Endothelial cell of umbilical vein (primary cell): Measurements from ENCODE around the gene ROPN1B. TPM values are rescaled to one million over a fixed set of nuclear protein-coding genes. Genes with fewer than 3 reads are reported as not detected.

Experiments
- BruUV-seq: library from RNA; stranded (reverse); fragments of 400-500 nt; replicated peaks from 2 replicates; lab custom pipeline; 2021; lab: Mats Ljungman, UMichigan
- CTCF ChIA-PET: fragments of 300-600, 350-600 bp; sonication (Branson Sonifier 250); formaldehyde crosslinking; loops from one replicate; lab custom pipeline; 2021; ENCODE audit warnings: antibody characterized with exemption, inconsistent platforms; lab: Charles Lee
- POLR2A ChIA-PET: fragments of 300-600, 350-600 bp; sonication (Branson Sonifier 250); formaldehyde crosslinking; loops from one replicate; lab custom pipeline; 2021; ENCODE audit warnings: antibody characterized with exemption, inconsistent platforms; lab: Charles Lee
- DNase-seq: peaks from one replicate; pipeline ENCODE4 v3.0.0-alpha.2; 2011; ENCODE audit warnings: low read depth, low spot score
- FAIRE-seq: peaks from 2 replicates; lab custom pipeline; 2011; peaks lifted over from hg19 to GRCh38; lab: Jason Lieb, UNC
- H2AFZ ChIP-seq: 2 replicates; pipeline ENCODE4 v1.6.0; 2012; ENCODE audit warnings: low read depth, low read length, control low read depth, inconsistent platforms
- H3K27ac ChIP-seq: 2 replicates; pipeline ENCODE4 v1.5.1; 2011; ENCODE audit warnings: low read depth, mild to moderate bottlenecking, control low read depth, low read length, moderate library complexity; ENCODE audit not compliant: insufficient read depth
- H3K27me3 ChIP-seq, 2 experiments: 2 replicates each; pipeline versions ENCODE4 v1.6.0 to v1.6.1; 2011; ENCODE audit warnings: low read length in 2 of 2, mixed read lengths in 1 of 2; ENCODE audit not compliant: control insufficient read depth in 2 of 2, insufficient read depth in 2 of 2
- H3K36me3 ChIP-seq, 2 experiments: 2 replicates in 1 of 2; 3 replicates in 1 of 2; pipeline ENCODE4 v1.5.1; 2011; ENCODE audit warnings: low read length in 2 of 2, mild to moderate bottlenecking in 1 of 2, moderate library complexity in 1 of 2; ENCODE audit not compliant: control insufficient read depth in 2 of 2, insufficient read depth in 2 of 2; ENCODE audit errors: extremely low read depth in 1 of 2
- H3K4me1 ChIP-seq: 3 replicates; pipeline ENCODE4 v1.5.1; 2011; ENCODE audit warnings: mild to moderate bottlenecking, low read length; ENCODE audit not compliant: control insufficient read depth, insufficient read depth; ENCODE audit errors: extremely low read depth
- H3K4me2 ChIP-seq: 2 replicates; pipeline ENCODE4 v1.6.1; 2011; ENCODE audit warnings: low read length, control low read depth, mixed read lengths; ENCODE audit not compliant: insufficient read depth
- H3K4me3 ChIP-seq, 3 experiments: fragments of 200-600 bp in 1 of 3; sonication (generic), shearing (Covaris generic) in 1 of 3; replicated peaks in 1 of 3; 2 replicates each; pipeline ENCODE4 v1.5.1; 2011 to 2016; ENCODE audit warnings: control low read depth in 3 of 3, low read length in 3 of 3, mild to moderate bottlenecking in 2 of 3, inconsistent platforms in 1 of 3, low read depth in 1 of 3, moderate library complexity in 1 of 3; ENCODE audit not compliant: insufficient read depth in 1 of 3
- H3K79me2 ChIP-seq: 2 replicates; pipeline ENCODE4 v1.6.0; 2012; ENCODE audit warnings: low read length, inconsistent platforms; ENCODE audit not compliant: control insufficient read depth, insufficient read depth
- H3K9ac ChIP-seq: replicated peaks from 2 replicates; pipeline ENCODE3; 2011; ENCODE audit warnings: low read length, control low read depth; ENCODE audit not compliant: insufficient read depth; ENCODE audit errors: extremely low read depth
- H3K9me1 ChIP-seq: replicated peaks from 3 replicates; pipeline ENCODE4 v1.6.0; 2011; ENCODE audit warnings: mild to moderate bottlenecking, low read length; ENCODE audit not compliant: control insufficient read depth, insufficient read depth; ENCODE audit errors: extremely low read depth
- H3K9me3 ChIP-seq: replicated peaks from 2 replicates; pipeline ENCODE4 v1.5.1; 2012; ENCODE audit warnings: low read length, inconsistent platforms; ENCODE audit not compliant: control insufficient read depth, insufficient read depth
- H4K20me1 ChIP-seq: replicated peaks from 2 replicates; pipeline ENCODE3; 2011; ENCODE audit warnings: mild to moderate bottlenecking, low read length; ENCODE audit not compliant: control insufficient read depth, insufficient read depth; ENCODE audit errors: extremely low read depth
- GATA2 ChIP-seq: IDR thresholded peaks from 2 replicates; pipeline ENCODE4 v1.7.0; 2011; ENCODE audit warnings: low read depth, mild to moderate bottlenecking, moderate library complexity, mixed read lengths, low read length; ENCODE audit not compliant: insufficient read length, insufficient read depth
- MYC ChIP-seq: IDR thresholded peaks from one replicate; pipeline ENCODE4 v1.6.1; 2011; ENCODE audit warnings: mild to moderate bottlenecking, low read depth, low read length
- POLR2AphosphoS5 ChIP-seq: IDR thresholded peaks from 2 replicates; pipeline ENCODE4 v1.6.1; 2012; ENCODE audit warnings: low read depth, mild to moderate bottlenecking, control low read depth, low read length, moderate library complexity; ENCODE audit not compliant: insufficient read depth
- dilution Hi-C: fragments of 300-500 bp; cut with MboI; formaldehyde crosslinking; loops from one replicate; pipeline ENCODE4 v1.15.0; 2019; ENCODE audit warnings: low sequenced_read_pairs; ENCODE audit not compliant: extremely low pct_ligation_motif_present
- intact Hi-C: fragments of 100-400 bp; cut with micrococcal nuclease; formaldehyde crosslinking; loops from one replicate; pipeline ENCODE4 v1.10.0; 2022
- polyA plus RNA-seq, 4 experiments: library from polyadenylated mRNA; depleted of rRNA in 3 of 4; stranded (reverse) in 3 of 4; unstranded in 1 of 4; fragments of >200 nt; gene quantifications; 2 replicates each; pipeline versions ENCODE4 v1.2.1 to v1.2.3, GENCODE V29; 2011 to 2012; ENCODE audit warnings: missing spikeins in 1 of 4
- total RNA-seq: library from RNA; stranded (reverse); gene quantifications from 2 replicates; pipeline ENCODE4 v1.2.3, GENCODE V29; 2021
- TF ChIP-seq, protein P1 (sequence below), 2 donors: IDR thresholded peaks; 1 replicate in 1 of 2; 2 replicates in 1 of 2; pipeline ENCODE4 v1.5.1; 2011; ENCODE audit warnings: low read length in 2 of 2, mild to moderate bottlenecking in 2 of 2, moderate library complexity in 2 of 2, control low read depth in 1 of 2, inconsistent platforms in 1 of 2, low read depth in 1 of 2; ENCODE audit not compliant: insufficient read depth in 1 of 2; ENCODE audit errors: extremely low read depth in 1 of 2
- TF ChIP-seq, protein P2 (sequence below): IDR thresholded peaks from 2 replicates; pipeline ENCODE4 v1.6.1; 2011; ENCODE audit not compliant: insufficient read depth, insufficient read length

ROPN1B gene
- total and polyA plus RNA-seq, 2 donors (not counting 3 experiments of a cell fraction or from before 2014, with no cell fraction given), result not detected

DNA sequence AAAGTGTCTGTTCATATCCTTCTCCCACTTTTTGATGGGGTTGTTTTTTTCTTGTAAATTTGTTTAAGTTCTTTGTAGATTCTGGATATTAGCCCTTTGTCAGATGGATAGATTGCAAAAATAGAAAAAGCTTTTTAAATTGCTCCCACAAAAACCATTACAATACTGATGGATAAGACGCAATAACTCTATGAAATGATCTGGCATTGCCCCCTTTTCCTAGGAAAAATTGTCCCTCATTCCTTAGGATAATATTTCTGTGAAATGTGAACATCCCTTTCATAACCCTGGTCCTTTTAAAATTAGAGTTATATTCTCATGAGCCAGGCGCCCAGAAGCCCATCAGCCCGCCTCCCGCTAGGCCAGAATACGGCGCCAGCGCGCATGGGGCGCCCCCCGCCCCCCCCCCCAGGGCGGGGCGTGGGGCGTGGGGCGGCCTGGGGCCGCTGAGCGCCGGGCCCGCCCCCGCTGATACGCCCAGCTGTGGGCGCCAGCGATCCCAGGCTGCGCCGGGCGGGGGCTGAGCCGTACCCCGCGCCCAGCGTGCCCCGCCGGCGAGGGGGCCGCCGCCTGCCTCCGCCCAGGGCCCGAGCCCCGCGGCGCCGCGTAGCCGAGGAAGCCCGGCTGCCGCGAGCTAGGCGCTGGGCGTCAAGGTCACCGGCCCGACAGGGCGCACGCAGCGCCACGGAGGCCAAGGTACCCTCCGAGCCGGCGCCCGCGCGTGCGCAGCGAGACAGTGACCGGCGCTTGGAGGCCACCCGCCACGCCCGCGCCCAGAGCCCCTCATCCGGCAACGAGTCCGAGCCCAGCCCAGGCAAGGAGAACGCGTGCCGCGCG lies 11.1 kb upstream of the ROPN1B start:
- DNase-seq (no peak), FAIRE-seq (no peak)
- H3K9ac ChIP-seq, result no peak overlapping the region
- no peak overlapping the region for H3K4me3 ChIP-seq
- TF ChIP-seq GATA2, result no peak
- TF ChIP-seq, protein P1, sequence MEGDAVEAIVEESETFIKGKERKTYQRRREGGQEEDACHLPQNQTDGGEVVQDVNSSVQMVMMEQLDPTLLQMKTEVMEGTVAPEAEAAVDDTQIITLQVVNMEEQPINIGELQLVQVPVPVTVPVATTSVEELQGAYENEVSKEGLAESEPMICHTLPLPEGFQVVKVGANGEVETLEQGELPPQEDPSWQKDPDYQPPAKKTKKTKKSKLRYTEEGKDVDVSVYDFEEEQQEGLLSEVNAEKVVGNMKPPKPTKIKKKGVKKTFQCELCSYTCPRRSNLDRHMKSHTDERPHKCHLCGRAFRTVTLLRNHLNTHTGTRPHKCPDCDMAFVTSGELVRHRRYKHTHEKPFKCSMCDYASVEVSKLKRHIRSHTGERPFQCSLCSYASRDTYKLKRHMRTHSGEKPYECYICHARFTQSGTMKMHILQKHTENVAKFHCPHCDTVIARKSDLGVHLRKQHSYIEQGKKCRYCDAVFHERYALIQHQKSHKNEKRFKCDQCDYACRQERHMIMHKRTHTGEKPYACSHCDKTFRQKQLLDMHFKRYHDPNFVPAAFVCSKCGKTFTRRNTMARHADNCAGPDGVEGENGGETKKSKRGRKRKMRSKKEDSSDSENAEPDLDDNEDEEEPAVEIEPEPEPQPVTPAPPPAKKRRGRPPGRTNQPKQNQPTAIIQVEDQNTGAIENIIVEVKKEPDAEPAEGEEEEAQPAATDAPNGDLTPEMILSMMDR (IDR thresholded peaks at IDR 0.05; ENCODE audit: extremely low read depth in 1 of 2, insufficient read depth in 1 of 2, low read depth in 1 of 2, low read length in 2 of 2), result no peak
- no peak for TF ChIP-seq POLR2AphosphoS5
- TF ChIP-seq, protein P2, sequence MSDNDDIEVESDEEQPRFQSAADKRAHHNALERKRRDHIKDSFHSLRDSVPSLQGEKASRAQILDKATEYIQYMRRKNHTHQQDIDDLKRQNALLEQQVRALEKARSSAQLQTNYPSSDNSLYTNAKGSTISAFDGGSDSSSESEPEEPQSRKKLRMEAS, result no peak
- TF ChIP-seq MYC, result no peak
- no peak overlapping the region for H3K27ac ChIP-seq
- peaks cover 1 to 4% of the 10 kb centered on the region in 2 experiments for H3K27me3 ChIP-seq
- no peaks in the 10 kb centered on the region for H3K4me1 ChIP-seq
- POLR2A ChIA-PET, result no interaction called here
- H3K79me2 ChIP-seq, result no peaks in the 10 kb centered on the region
- CTCF ChIA-PET, result no interaction called here
- H3K4me2 ChIP-seq, result no peak overlapping the region
- H3K36me3 ChIP-seq, result no peaks in the 10 kb centered on the region
- no peaks in the 10 kb centered on the region for H3K9me3 ChIP-seq
- no peaks in the 10 kb centered on the region for H4K20me1 ChIP-seq
- dilution Hi-C loops, result no loop called here
- no peak overlapping the region for H2AFZ ChIP-seq
- intact Hi-C loops, result no loop called here
- no TSS peak for BruUV-seq
- no peaks in the 10 kb centered on the region for H3K9me1 ChIP-seq
